PC-9 (cell line): Measurements from ENCODE around the gene PSMB2. TPM values are rescaled to one million over a fixed set of nuclear protein-coding genes. Genes with fewer than 3 reads are reported as not detected.

Experiments
- BruUV-seq: library from RNA; stranded (reverse); fragments of 400-500 nt; replicated peaks from 2 replicates; lab custom pipeline; 2021; lab: Mats Ljungman, UMichigan
- CTCF ChIA-PET: fragments of 300-600 bp; sonication (Branson Sonifier 250); formaldehyde crosslinking; loops from one replicate; lab custom pipeline; 2022; ENCODE audit warnings: antibody characterized with exemption; lab: Charles Lee
- POLR2A ChIA-PET: fragments of 300-600 bp; sonication (Branson Sonifier 250); formaldehyde crosslinking; loops from one replicate; lab custom pipeline; 2022; ENCODE audit warnings: antibody characterized with exemption; ENCODE audit not compliant: unreplicated experiment; lab: Charles Lee
- DNase-seq, 2 experiments: peaks; one replicate each; pipeline versions ENCODE4 v3.0.0 to v3.0.0-alpha.2; 2015 to 2022; ENCODE audit warnings: mixed read lengths in 1 of 2
- H2AFZ ChIP-seq: fragments of 200-600 bp; sonication (generic); 2 replicates; pipeline ENCODE4 v1.8.1; 2017; ENCODE audit warnings: antibody characterized with exemption
- H3F3A ChIP-seq: fragments of 200-600 bp; sonication (generic); 2 replicates; pipeline ENCODE4 v1.8.1; 2017; ENCODE audit warnings: antibody characterized with exemption, mild to moderate bottlenecking, low read depth; ENCODE audit not compliant: insufficient read depth
- H3K27ac ChIP-seq: fragments of 200-600 bp; sonication (generic); 2 replicates; pipeline ENCODE4 v1.6.1; 2016; ENCODE audit warnings: mixed run types
- H3K27me3 ChIP-seq: fragments of 200-600 bp; sonication (generic); 2 replicates; pipeline ENCODE4 v1.6.1; 2016; ENCODE audit warnings: low read depth, mixed run types; ENCODE audit not compliant: insufficient read depth
- H3K36me3 ChIP-seq: fragments of 200-600 bp; sonication (generic); 2 replicates; pipeline ENCODE4 v1.6.1; 2016; ENCODE audit warnings: low read depth, mixed run types
- H3K4me1 ChIP-seq: fragments of 200-600 bp; sonication (generic); replicated peaks from 2 replicates; pipeline ENCODE4 v1.6.1; 2016; ENCODE audit warnings: mixed run types; ENCODE audit not compliant: insufficient read depth
- H3K4me2 ChIP-seq: fragments of 200-600 bp; sonication (generic); 2 replicates; pipeline ENCODE4 v1.6.1; 2017; ENCODE audit warnings: mixed run types
- H3K4me3 ChIP-seq: fragments of 200-600 bp; sonication (generic); 2 replicates; pipeline ENCODE4 v1.6.1; 2016; ENCODE audit warnings: mixed run types
- H3K79me2 ChIP-seq: fragments of 200-600 bp; sonication (generic); 2 replicates; pipeline ENCODE4 v1.6.1; 2017; ENCODE audit warnings: low read depth, mixed run types
- H3K9me2 ChIP-seq: fragments of 200-600 bp; sonication (generic); 2 replicates; pipeline ENCODE4 v1.8.1; 2017; ENCODE audit warnings: mild to moderate bottlenecking; ENCODE audit not compliant: insufficient read depth
- H3K9me3 ChIP-seq: fragments of 200-600 bp; sonication (generic); 2 replicates; pipeline ENCODE4 v1.8.1; 2016; ENCODE audit warnings: low read depth; ENCODE audit not compliant: insufficient read depth
- H4K20me1 ChIP-seq: fragments of 200-600 bp; sonication (generic); 2 replicates; pipeline ENCODE4 v1.8.1; 2017; ENCODE audit not compliant: insufficient read depth
- EZH2 ChIP-seq: fragments of 200-600 bp; sonication (generic); IDR thresholded peaks from 2 replicates; pipeline ENCODE4 v1.8.0; 2017; ENCODE audit warnings: antibody characterized with exemption, low read depth
- intact Hi-C: fragments of 100-400 bp; cut with micrococcal nuclease; formaldehyde crosslinking; loops from one replicate; pipeline ENCODE4 v1.10.0; 2022; ENCODE audit not compliant: unreplicated experiment
- total RNA-seq: library from RNA; stranded (reverse); gene quantifications from 2 replicates; pipeline ENCODE4 v1.2.3, GENCODE V29; 2021
- TF ChIP-seq, protein P1 (sequence below): fragments of 200-600 bp; sonication (generic); conservative IDR thresholded peaks from 2 replicates; pipeline ENCODE4 v1.6.1; 2017; ENCODE audit warnings: mixed run types, antibody characterized with exemption, mild to moderate bottlenecking, moderate library complexity

Gene PSMB2
- total RNA-seq, 1 experiment from 2014 or later: 206 TPM

GRCh38 chr1:35668506-35668905 lies 27.2 kb upstream of the PSMB2 start:
- DNase-seq: no peak
- BruUV-seq: no TSS peak

GRCh38 chr1:35666916-35667315 lies 25.6 kb upstream of the PSMB2 start:
- Histone ChIP-seq H3K4me3 (no peak overlapping the region), H2AFZ (no peak overlapping the region), H3K9me3 (no peaks in the 10 kb centered on the region), H3K4me1 (no peaks in the 10 kb centered on the region), H3F3A (no peaks in the 10 kb centered on the region), H3K9me2 (no peaks in the 10 kb centered on the region), H4K20me1 (no peaks in the 10 kb centered on the region), H3K4me2 (no peak overlapping the region), H3K27ac (no peak overlapping the region), H3K36me3 (no peaks in the 10 kb centered on the region), H3K79me2 (no peaks in the 10 kb centered on the region), H3K27me3 (peaks cover 71% of the 10 kb centered on the region)
- DNase-seq: no peak
- no TSS peak for BruUV-seq
- TF ChIP-seq, protein P1, sequence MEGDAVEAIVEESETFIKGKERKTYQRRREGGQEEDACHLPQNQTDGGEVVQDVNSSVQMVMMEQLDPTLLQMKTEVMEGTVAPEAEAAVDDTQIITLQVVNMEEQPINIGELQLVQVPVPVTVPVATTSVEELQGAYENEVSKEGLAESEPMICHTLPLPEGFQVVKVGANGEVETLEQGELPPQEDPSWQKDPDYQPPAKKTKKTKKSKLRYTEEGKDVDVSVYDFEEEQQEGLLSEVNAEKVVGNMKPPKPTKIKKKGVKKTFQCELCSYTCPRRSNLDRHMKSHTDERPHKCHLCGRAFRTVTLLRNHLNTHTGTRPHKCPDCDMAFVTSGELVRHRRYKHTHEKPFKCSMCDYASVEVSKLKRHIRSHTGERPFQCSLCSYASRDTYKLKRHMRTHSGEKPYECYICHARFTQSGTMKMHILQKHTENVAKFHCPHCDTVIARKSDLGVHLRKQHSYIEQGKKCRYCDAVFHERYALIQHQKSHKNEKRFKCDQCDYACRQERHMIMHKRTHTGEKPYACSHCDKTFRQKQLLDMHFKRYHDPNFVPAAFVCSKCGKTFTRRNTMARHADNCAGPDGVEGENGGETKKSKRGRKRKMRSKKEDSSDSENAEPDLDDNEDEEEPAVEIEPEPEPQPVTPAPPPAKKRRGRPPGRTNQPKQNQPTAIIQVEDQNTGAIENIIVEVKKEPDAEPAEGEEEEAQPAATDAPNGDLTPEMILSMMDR: no peak
- no peak for TF ChIP-seq EZH2
- POLR2A ChIA-PET: no interaction called here
- intact Hi-C loops: no loop called here
- CTCF ChIA-PET: no interaction called here

More at GRCh38 chr1:35668506-35668905, 27.2 kb upstream of the PSMB2 start:
- CTCF ChIA-PET: no interaction called here
- POLR2A ChIA-PET: interaction anchor here (0.8 kb wide), 1 partner anchor 162 kb away, joined by 3 read pairs; no protein-coding TSS in a partner anchor
- Histone ChIP-seq H3K27ac (no peak overlapping the region), H2AFZ (no peak overlapping the region), H3K4me3 (no peak overlapping the region), H4K20me1 (no peaks in the 10 kb centered on the region), H3K4me2 (no peak overlapping the region), H3F3A (no peaks in the 10 kb centered on the region), H3K4me1 (no peaks in the 10 kb centered on the region), H3K27me3 (peaks cover 68% of the 10 kb centered on the region), H3K79me2 (no peaks in the 10 kb centered on the region), H3K9me2 (no peaks in the 10 kb centered on the region), H3K9me3 (no peaks in the 10 kb centered on the region), H3K36me3 (no peaks in the 10 kb centered on the region)
- intact Hi-C loops: no loop called here
- no peak for TF ChIP-seq EZH2
- TF ChIP-seq, protein P1: no peak

DNA sequence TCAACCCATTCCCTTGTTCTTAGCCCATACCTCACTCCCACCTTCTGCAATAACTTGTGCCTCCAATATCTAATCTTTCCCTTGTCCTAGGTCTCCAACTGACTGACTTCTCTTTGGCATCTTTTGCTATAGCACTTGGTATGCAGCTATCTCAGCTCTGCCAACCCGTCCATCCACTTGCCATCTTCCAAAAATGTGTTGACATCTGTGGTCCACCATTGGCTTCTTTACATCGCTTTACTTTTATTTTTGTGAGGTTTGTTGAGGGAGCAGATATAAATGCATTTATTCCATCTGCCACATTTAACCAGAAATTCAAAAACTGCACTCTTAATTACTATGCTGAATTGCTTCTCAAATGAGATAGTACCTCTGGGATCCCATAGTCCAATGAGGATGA lies 24.9 kb upstream of the PSMB2 start:
- Histone ChIP-seq H3K4me1 (no peaks in the 10 kb centered on the region), H3K36me3 (no peaks in the 10 kb centered on the region), H3K4me3 (no peak overlapping the region), H2AFZ (no peak overlapping the region), H3K27me3 (peaks cover 71% of the 10 kb centered on the region), H3K4me2 (no peak overlapping the region), H4K20me1 (no peaks in the 10 kb centered on the region), H3F3A (no peaks in the 10 kb centered on the region), H3K9me2 (no peaks in the 10 kb centered on the region), H3K79me2 (no peaks in the 10 kb centered on the region), H3K9me3 (no peaks in the 10 kb centered on the region), H3K27ac (no peak overlapping the region)
- CTCF ChIA-PET: no interaction called here
- no TSS peak for BruUV-seq
- POLR2A ChIA-PET: interaction anchor here (0.6 kb wide), 1 partner anchor 24 kb away, joined by 10 read pairs; no protein-coding TSS in a partner anchor
- intact Hi-C loops: no loop called here
- TF ChIP-seq, protein P1: no peak
- TF ChIP-seq EZH2: no peak
- DNase-seq: no peak
